PC-9 (cell line): Measurements from ENCODE around the gene PGBD5. TPM values are rescaled to one million over a fixed set of nuclear protein-coding genes. Genes with fewer than 3 reads are reported as not detected.
"Not testable (repeated sequence)": the region's sequence is repeated elsewhere in the genome, so short reads cannot be mapped to it uniquely, and the experiment has no call there.

Experiments
- Bru-seq: library from RNA; stranded (reverse); fragments of 400-500 nt; gene quantifications from one replicate; lab custom pipeline; 2021; lab: Mats Ljungman, UMichigan
- BruChase-seq, 2 experiments: library from RNA; stranded (reverse); fragments of 400-500 nt; gene quantifications; one replicate each; lab custom pipeline; 2021; lab: Mats Ljungman, UMichigan
- BruUV-seq: library from RNA; stranded (reverse); fragments of 400-500 nt; replicated peaks from 2 replicates; lab custom pipeline; 2021; lab: Mats Ljungman, UMichigan
- CTCF ChIA-PET: fragments of 300-600 bp; sonication (Branson Sonifier 250); formaldehyde crosslinking; loops from one replicate; lab custom pipeline; 2022; ENCODE audit warnings: antibody characterized with exemption; lab: Charles Lee
- POLR2A ChIA-PET: fragments of 300-600 bp; sonication (Branson Sonifier 250); formaldehyde crosslinking; loops from one replicate; lab custom pipeline; 2022; ENCODE audit warnings: antibody characterized with exemption; ENCODE audit not compliant: unreplicated experiment; lab: Charles Lee
- DNase-seq, 2 experiments: peaks; one replicate each; pipeline versions ENCODE4 v3.0.0 to v3.0.0-alpha.2; 2015 to 2022; ENCODE audit warnings: mixed read lengths in 1 of 2
- H2AFZ ChIP-seq: fragments of 200-600 bp; sonication (generic); 2 replicates; pipeline ENCODE4 v1.8.1; 2017; ENCODE audit warnings: antibody characterized with exemption
- H3F3A ChIP-seq: fragments of 200-600 bp; sonication (generic); 2 replicates; pipeline ENCODE4 v1.8.1; 2017; ENCODE audit warnings: antibody characterized with exemption, mild to moderate bottlenecking, low read depth; ENCODE audit not compliant: insufficient read depth
- H3K27ac ChIP-seq: fragments of 200-600 bp; sonication (generic); 2 replicates; pipeline ENCODE4 v1.6.1; 2016; ENCODE audit warnings: mixed run types
- H3K27me3 ChIP-seq: fragments of 200-600 bp; sonication (generic); 2 replicates; pipeline ENCODE4 v1.6.1; 2016; ENCODE audit warnings: low read depth, mixed run types; ENCODE audit not compliant: insufficient read depth
- H3K36me3 ChIP-seq: fragments of 200-600 bp; sonication (generic); 2 replicates; pipeline ENCODE4 v1.6.1; 2016; ENCODE audit warnings: low read depth, mixed run types
- H3K4me1 ChIP-seq: fragments of 200-600 bp; sonication (generic); replicated peaks from 2 replicates; pipeline ENCODE4 v1.6.1; 2016; ENCODE audit warnings: mixed run types; ENCODE audit not compliant: insufficient read depth
- H3K4me2 ChIP-seq: fragments of 200-600 bp; sonication (generic); 2 replicates; pipeline ENCODE4 v1.6.1; 2017; ENCODE audit warnings: mixed run types
- H3K4me3 ChIP-seq: fragments of 200-600 bp; sonication (generic); 2 replicates; pipeline ENCODE4 v1.6.1; 2016; ENCODE audit warnings: mixed run types
- H3K79me2 ChIP-seq: fragments of 200-600 bp; sonication (generic); 2 replicates; pipeline ENCODE4 v1.6.1; 2017; ENCODE audit warnings: low read depth, mixed run types
- H3K9me2 ChIP-seq: fragments of 200-600 bp; sonication (generic); 2 replicates; pipeline ENCODE4 v1.8.1; 2017; ENCODE audit warnings: mild to moderate bottlenecking; ENCODE audit not compliant: insufficient read depth
- H3K9me3 ChIP-seq: fragments of 200-600 bp; sonication (generic); 2 replicates; pipeline ENCODE4 v1.8.1; 2016; ENCODE audit warnings: low read depth; ENCODE audit not compliant: insufficient read depth
- H4K20me1 ChIP-seq: fragments of 200-600 bp; sonication (generic); 2 replicates; pipeline ENCODE4 v1.8.1; 2017; ENCODE audit not compliant: insufficient read depth
- EZH2 ChIP-seq: fragments of 200-600 bp; sonication (generic); IDR thresholded peaks from 2 replicates; pipeline ENCODE4 v1.8.0; 2017; ENCODE audit warnings: antibody characterized with exemption, low read depth
- intact Hi-C: fragments of 100-400 bp; cut with micrococcal nuclease; formaldehyde crosslinking; loops from one replicate; pipeline ENCODE4 v1.10.0; 2022; ENCODE audit not compliant: unreplicated experiment
- long read RNA-seq: library from polyadenylated mRNA; stranded (forward); transcript quantifications from one replicate; pipeline ENCODE4 v2.0.0, GENCODE V29; 2022
- total RNA-seq: library from RNA; stranded (reverse); gene quantifications from 2 replicates; pipeline ENCODE4 v1.2.3, GENCODE V29; 2021
- TF ChIP-seq, protein P1 (sequence below): fragments of 200-600 bp; sonication (generic); conservative IDR thresholded peaks from 2 replicates; pipeline ENCODE4 v1.6.1; 2017; ENCODE audit warnings: mixed run types, antibody characterized with exemption, mild to moderate bottlenecking, moderate library complexity

Gene PGBD5, protein sequence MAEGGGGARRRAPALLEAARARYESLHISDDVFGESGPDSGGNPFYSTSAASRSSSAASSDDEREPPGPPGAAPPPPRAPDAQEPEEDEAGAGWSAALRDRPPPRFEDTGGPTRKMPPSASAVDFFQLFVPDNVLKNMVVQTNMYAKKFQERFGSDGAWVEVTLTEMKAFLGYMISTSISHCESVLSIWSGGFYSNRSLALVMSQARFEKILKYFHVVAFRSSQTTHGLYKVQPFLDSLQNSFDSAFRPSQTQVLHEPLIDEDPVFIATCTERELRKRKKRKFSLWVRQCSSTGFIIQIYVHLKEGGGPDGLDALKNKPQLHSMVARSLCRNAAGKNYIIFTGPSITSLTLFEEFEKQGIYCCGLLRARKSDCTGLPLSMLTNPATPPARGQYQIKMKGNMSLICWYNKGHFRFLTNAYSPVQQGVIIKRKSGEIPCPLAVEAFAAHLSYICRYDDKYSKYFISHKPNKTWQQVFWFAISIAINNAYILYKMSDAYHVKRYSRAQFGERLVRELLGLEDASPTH
- total RNA-seq (not detected in 2 replicates), Bru-seq, nascent RNA (percentile 2 among the genes with signal in this experiment), BruChase-seq, experiment 1, labeled RNA remaining after a 2-hour chase (percentile 3 among the genes with signal in this experiment), BruChase-seq, experiment 2, labeled RNA remaining after a 6-hour chase (percentile 2 among the genes with signal in this experiment)
- long read RNA-seq: 0 reads

DNA sequence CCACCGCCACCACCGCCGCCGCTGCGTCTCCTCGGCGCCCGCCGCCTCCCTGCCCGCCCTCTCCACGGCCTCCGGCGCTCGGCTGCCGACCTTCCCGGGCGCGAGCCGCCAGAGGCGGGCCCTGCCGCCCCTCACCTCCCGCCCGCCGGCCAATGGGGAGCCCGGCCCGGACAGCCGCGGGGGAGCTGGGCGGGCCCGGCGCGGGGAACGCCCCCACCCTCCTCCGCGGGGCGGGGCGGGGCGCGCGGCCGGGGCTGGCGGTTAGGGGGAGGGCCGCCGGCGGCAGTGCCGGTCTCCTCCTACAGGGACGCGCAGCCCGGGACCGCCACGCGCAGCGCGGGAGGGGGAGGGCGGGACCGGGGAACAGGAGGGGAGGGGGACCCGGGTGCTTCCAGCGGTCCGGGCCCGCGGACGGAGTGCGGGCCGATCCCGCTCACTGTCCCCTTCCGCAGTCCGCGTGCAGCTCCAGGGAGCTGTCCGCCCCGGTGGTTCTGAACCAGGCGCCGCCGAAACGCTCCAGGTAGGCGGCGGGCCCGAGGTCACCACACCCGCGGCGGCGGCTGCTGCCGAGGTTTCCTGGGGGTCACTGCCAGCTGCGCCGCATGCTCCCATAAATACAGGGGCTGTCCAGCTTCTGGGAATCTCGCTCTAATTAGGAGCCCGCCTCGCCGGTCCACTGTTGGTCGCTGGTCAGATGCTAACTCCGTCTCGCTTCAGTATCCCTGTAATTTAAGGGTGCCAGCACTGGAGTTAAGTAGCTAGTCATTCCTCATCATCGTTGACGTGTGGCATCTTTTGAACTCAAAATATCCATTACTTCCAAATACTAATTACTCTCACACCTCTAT, at the start of gene PGBD5:
Gene PGBD5, minus strand, starts transcription at position 87 of the 848 bp plus-strand sequence. CDS start 404 bp downstream, outside the sequence.
- BruUV-seq: no TSS peak
- POLR2A ChIA-PET: no interaction called here
- Histone ChIP-seq H3K36me3 (no peaks in the 10 kb centered on the region), H3K4me2 (no peak within 1 kb of the TSS), H3K79me2 (no peaks in the 10 kb centered on the region), H3K9me2 (no peaks in the 10 kb centered on the region), H3K27me3 (peaks cover 50% of the 10 kb centered on the region), H3K27ac (no peak within 1 kb of the TSS), H3K4me1 (no peaks in the 10 kb centered on the region), H2AFZ (no peak within 1 kb of the TSS), H3K9me3 (no peaks in the 10 kb centered on the region), H3K4me3 (no peak within 1 kb of the TSS), H3F3A (no peaks in the 10 kb centered on the region), H4K20me1 (no peaks in the 10 kb centered on the region)
- intact Hi-C loops: no loop called here
- peak in 1 of 2 experiments; percentile 60 for DNase-seq
- TF ChIP-seq EZH2: no peak
- TF ChIP-seq, protein P1, sequence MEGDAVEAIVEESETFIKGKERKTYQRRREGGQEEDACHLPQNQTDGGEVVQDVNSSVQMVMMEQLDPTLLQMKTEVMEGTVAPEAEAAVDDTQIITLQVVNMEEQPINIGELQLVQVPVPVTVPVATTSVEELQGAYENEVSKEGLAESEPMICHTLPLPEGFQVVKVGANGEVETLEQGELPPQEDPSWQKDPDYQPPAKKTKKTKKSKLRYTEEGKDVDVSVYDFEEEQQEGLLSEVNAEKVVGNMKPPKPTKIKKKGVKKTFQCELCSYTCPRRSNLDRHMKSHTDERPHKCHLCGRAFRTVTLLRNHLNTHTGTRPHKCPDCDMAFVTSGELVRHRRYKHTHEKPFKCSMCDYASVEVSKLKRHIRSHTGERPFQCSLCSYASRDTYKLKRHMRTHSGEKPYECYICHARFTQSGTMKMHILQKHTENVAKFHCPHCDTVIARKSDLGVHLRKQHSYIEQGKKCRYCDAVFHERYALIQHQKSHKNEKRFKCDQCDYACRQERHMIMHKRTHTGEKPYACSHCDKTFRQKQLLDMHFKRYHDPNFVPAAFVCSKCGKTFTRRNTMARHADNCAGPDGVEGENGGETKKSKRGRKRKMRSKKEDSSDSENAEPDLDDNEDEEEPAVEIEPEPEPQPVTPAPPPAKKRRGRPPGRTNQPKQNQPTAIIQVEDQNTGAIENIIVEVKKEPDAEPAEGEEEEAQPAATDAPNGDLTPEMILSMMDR: no peak
- CTCF ChIA-PET: no interaction called here

DNA sequence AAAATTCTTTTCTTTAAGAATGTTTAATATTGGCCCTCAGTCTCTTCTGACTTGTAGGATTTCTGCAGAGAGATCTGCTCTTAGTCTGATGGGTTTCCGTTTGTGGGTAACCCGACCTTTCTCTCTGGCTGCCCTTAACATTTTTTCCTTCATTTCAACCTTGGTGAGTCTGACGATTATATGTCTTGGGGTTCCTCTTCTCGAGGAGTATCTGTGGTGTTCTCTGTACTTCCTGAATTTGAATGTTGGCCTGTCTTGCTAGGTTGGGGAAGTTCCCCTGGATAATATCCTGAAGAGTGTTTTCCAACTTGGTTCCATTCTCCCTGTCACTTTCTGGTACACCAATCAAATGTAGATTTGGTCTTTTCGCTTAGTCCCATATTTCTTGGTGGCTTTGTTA, 48.8 kb upstream of the PGBD5 start:
- H3K4me1 ChIP-seq, H3K27ac ChIP-seq, H3F3A ChIP-seq, H3K36me3 ChIP-seq, H2AFZ ChIP-seq, H3K9me2 ChIP-seq, H3K79me2 ChIP-seq, DNase-seq, H3K4me3 ChIP-seq, CTCF ChIA-PET, H4K20me1 ChIP-seq, H3K9me3 ChIP-seq, BruUV-seq, H3K4me2 ChIP-seq, intact Hi-C loops, POLR2A ChIA-PET: not testable (repeated sequence)
- peaks cover 65% of the 10 kb centered on the region for H3K27me3 ChIP-seq

- H2AFZ ChIP-seq, H3K4me2 ChIP-seq, CTCF ChIA-PET, H4K20me1 ChIP-seq, H3K4me3 ChIP-seq, DNase-seq, H3K4me1 ChIP-seq, intact Hi-C loops, POLR2A ChIA-PET, BruUV-seq, H3K27ac ChIP-seq, H3F3A ChIP-seq, H3K9me3 ChIP-seq, H3K36me3 ChIP-seq, H3K79me2 ChIP-seq, H3K9me2 ChIP-seq: not testable (repeated sequence)
- peaks cover 34% of the 10 kb centered on the region for H3K27me3 ChIP-seq
Observed at GRCh38 chr1:230470750-230471149, 44.6 kb upstream of the PGBD5 start.
